HEK293 (cell line): ENCODE measurements around the gene PSMD3.

Source experiments
- CTCF ChIA-PET: fragments of 350-600 bp; formaldehyde crosslinking; extraction: SDS; loops from one replicate; lab custom pipeline; 2021; ENCODE audit warnings: antibody characterized with exemption; lab: Yijun Ruan, JAX
- POLR2A ChIA-PET: fragments of 300-600 bp; formaldehyde crosslinking; extraction: SDS; loops from one replicate; lab custom pipeline; 2020; ENCODE audit warnings: antibody characterized with exemption, inconsistent platforms; lab: Yijun Ruan, JAX
- H3K27ac ChIP-seq: fragments of 200-500 bp; sonication (Bioruptor generic); 2 replicates; pipeline ENCODE4 v1.5.1; 2014; ENCODE audit warnings: low read depth, low read length, control low read depth, inconsistent platforms; ENCODE audit errors: extremely low read depth
- H3K36me3 ChIP-seq, 2 experiments: fragments of 200-500 bp in 1 of 2; sonication (Bioruptor generic) in 1 of 2; 1 replicate in 1 of 2; 2 replicates in 1 of 2; pipeline ENCODE4 v1.5.1; 2014 to 2017; ENCODE audit warnings: inconsistent platforms in 2 of 2, low read length in 2 of 2; ENCODE audit not compliant: control insufficient read depth in 2 of 2, insufficient read depth in 1 of 2
- H3K4me1 ChIP-seq: fragments of 200-500 bp; sonication (Bioruptor generic); 2 replicates; pipeline ENCODE4 v1.5.1; 2014; ENCODE audit warnings: mild to moderate bottlenecking, low read length, inconsistent platforms; ENCODE audit not compliant: control insufficient read depth, insufficient read depth
- H3K4me3 ChIP-seq: 2 replicates; pipeline ENCODE4 v1.5.1; 2011; ENCODE audit warnings: low read depth, mild to moderate bottlenecking, control low read depth, low read length, moderate library complexity
- H3K9me3 ChIP-seq: fragments of 200-500 bp; sonication (Bioruptor generic); 2 replicates; pipeline ENCODE4 v1.5.1; 2014; ENCODE audit warnings: low read depth, low read length, inconsistent platforms; ENCODE audit not compliant: control insufficient read depth, insufficient read depth
- CTCF ChIP-seq: fragments of 450-650 bp; formaldehyde crosslinking; IDR thresholded peaks from 2 replicates; pipeline ENCODE4 v1.5.1; 2016; ENCODE audit warnings: missing biosample characterization, missing genetic modification characterization
- IKZF3 ChIP-seq: fragments of 450-650 bp; IDR thresholded peaks from 2 replicates; pipeline ENCODE4 v1.5.0; 2018; ENCODE audit warnings: missing biosample characterization, mild to moderate bottlenecking, missing genetic modification characterization, moderate library complexity
- KLF17 ChIP-seq: fragments of 450-650 bp; formaldehyde crosslinking; IDR thresholded peaks from 2 replicates; pipeline ENCODE4 v1.5.1; 2016; ENCODE audit warnings: missing biosample characterization, missing genetic modification characterization
- KLF9 ChIP-seq: fragments of 450-650 bp; formaldehyde crosslinking; IDR thresholded peaks from 2 replicates; pipeline ENCODE4 v1.5.1; 2016; ENCODE audit warnings: missing biosample characterization, missing genetic modification characterization, low read depth
- MEIS1 ChIP-seq: sonication (generic); formaldehyde crosslinking; IDR thresholded peaks from 2 replicates; pipeline ENCODE4 v1.8.1; 2022; ENCODE audit warnings: missing genetic modification reagents, mild to moderate bottlenecking, borderline replicate concordance
- SCRT2 ChIP-seq: fragments of 450-650 bp; formaldehyde crosslinking; IDR thresholded peaks from 2 replicates; pipeline ENCODE4 v1.5.1; 2016; ENCODE audit warnings: missing biosample characterization, missing genetic modification characterization
- SETDB1 ChIP-seq: IDR thresholded peaks from one replicate; pipeline ENCODE4 v1.6.1; 2017; ENCODE audit warnings: mild to moderate bottlenecking, low read length, moderate library complexity, mixed read lengths; ENCODE audit not compliant: insufficient read length
- SP7 ChIP-seq: fragments of 450-650 bp; formaldehyde crosslinking; IDR thresholded peaks from 2 replicates; pipeline ENCODE4 v1.5.1; 2016; ENCODE audit warnings: missing biosample characterization, missing genetic modification characterization
- ZBTB11 ChIP-seq: fragments of 450-650 bp; formaldehyde crosslinking; conservative IDR thresholded peaks from 2 replicates; pipeline ENCODE4 v1.5.1; 2016; ENCODE audit warnings: low read depth, missing biosample characterization, missing genetic modification characterization
- ZBTB48 ChIP-seq: fragments of 450-650 bp; formaldehyde crosslinking; IDR thresholded peaks from 2 replicates; pipeline ENCODE4 v1.5.1; 2016; ENCODE audit warnings: missing biosample characterization, missing genetic modification characterization
- ZEB2 ChIP-seq: fragments of 450-650 bp; formaldehyde crosslinking; IDR thresholded peaks from 2 replicates; pipeline ENCODE4 v1.5.1; 2016; ENCODE audit warnings: missing biosample characterization, missing genetic modification characterization
- ZNF10 ChIP-seq: fragments of 450-650 bp; formaldehyde crosslinking; IDR thresholded peaks from 2 replicates; pipeline ENCODE4 v1.5.1; 2017; ENCODE audit warnings: missing biosample characterization, missing genetic modification characterization
- ZNF157 ChIP-seq: fragments of 450-650 bp; formaldehyde crosslinking; IDR thresholded peaks from 2 replicates; pipeline ENCODE4 v1.5.1; 2016; ENCODE audit warnings: missing biosample characterization, missing genetic modification characterization
- ZNF19 ChIP-seq: fragments of 450-650 bp; formaldehyde crosslinking; IDR thresholded peaks from 2 replicates; pipeline ENCODE4; 2016; ENCODE audit warnings: missing biosample characterization, missing genetic modification characterization, low read depth
- ZNF24 ChIP-seq: fragments of 450-650 bp; formaldehyde crosslinking; IDR thresholded peaks from 2 replicates; pipeline ENCODE4 v1.5.1; 2016; ENCODE audit warnings: missing biosample characterization, missing genetic modification characterization
- ZNF302 ChIP-seq: fragments of 450-650 bp; formaldehyde crosslinking; IDR thresholded peaks from 2 replicates; pipeline ENCODE4 v1.5.1; 2016; ENCODE audit warnings: missing biosample characterization, missing genetic modification characterization, low read depth
- ZNF350 ChIP-seq: fragments of 450-650 bp; formaldehyde crosslinking; IDR thresholded peaks from 2 replicates; pipeline ENCODE4 v1.5.0; 2017; ENCODE audit warnings: missing biosample characterization, mild to moderate bottlenecking, missing genetic modification characterization
- ZNF37A ChIP-seq: fragments of 450-650 bp; IDR thresholded peaks from 2 replicates; pipeline ENCODE4 v1.5.1; 2018; ENCODE audit warnings: missing biosample characterization, missing genetic modification characterization
- ZNF423 ChIP-seq: fragments of 450-650 bp; formaldehyde crosslinking; IDR thresholded peaks from 2 replicates; pipeline ENCODE4 v1.5.1; 2016; ENCODE audit warnings: missing biosample characterization, missing genetic modification characterization
- ZNF580 ChIP-seq: fragments of 450-650 bp; formaldehyde crosslinking; IDR thresholded peaks from 2 replicates; pipeline ENCODE4 v1.5.1; 2016; ENCODE audit warnings: missing biosample characterization, missing genetic modification characterization
- ZNF610 ChIP-seq: fragments of 450-650 bp; formaldehyde crosslinking; IDR thresholded peaks from 2 replicates; pipeline ENCODE4 v1.5.1; 2016; ENCODE audit warnings: missing biosample characterization, missing genetic modification characterization, borderline replicate concordance
- ZNF664 ChIP-seq: fragments of 450-650 bp; formaldehyde crosslinking; IDR thresholded peaks from 2 replicates; pipeline ENCODE4 v1.5.1; 2016; ENCODE audit warnings: missing biosample characterization, missing genetic modification characterization
- ZSCAN16 ChIP-seq: fragments of 450-650 bp; formaldehyde crosslinking; IDR thresholded peaks from 2 replicates; pipeline ENCODE4 v1.5.1; 2016; ENCODE audit warnings: missing biosample characterization, missing genetic modification characterization
- ZSCAN30 ChIP-seq: fragments of 450-650 bp; IDR thresholded peaks from 2 replicates; pipeline ENCODE4 v1.5.1; 2018; ENCODE audit warnings: missing biosample characterization, mild to moderate bottlenecking, missing genetic modification characterization, moderate library complexity
- TF ChIP-seq, protein P1 (sequence below): fragments of 450-650 bp; formaldehyde crosslinking; IDR thresholded peaks from 2 replicates; pipeline ENCODE4 v1.5.1; 2016; ENCODE audit warnings: missing biosample characterization, missing genetic modification characterization, low read depth
- TF ChIP-seq, protein P2 (sequence below): fragments of 450-650 bp; IDR thresholded peaks from 2 replicates; pipeline ENCODE4 v1.5.1; 2018; ENCODE audit warnings: missing biosample characterization, mild to moderate bottlenecking, missing genetic modification characterization

Gene PSMD3

GRCh38 chr17:40034426-40035161 lies 54.0 kb downstream of the PSMD3 start:
- H3K4me1 ChIP-seq, result no peaks in the 10 kb centered on the region
- TF ChIP-seq SETDB1 (no peak), ZBTB11 (tag by site-specific recombination) (no peak), SP7 (tag by site-specific recombination) (no peak), IKZF3 (no peak), ZNF350 (no peak), ZNF610 (tag by site-specific recombination) (no peak), ZNF580 (tag by site-specific recombination) (no peak), ZSCAN16 (no peak), KLF9 (tag by site-specific recombination) (no peak), SCRT2 (no peak), ZNF37A (tag by site-specific recombination) (no peak), MEIS1 (CRISPR knock-in tag) (no peak), ZNF302 (tag by site-specific recombination) (no peak), ZNF10 (tag by site-specific recombination) (no peak), ZNF157 (tag by site-specific recombination) (no peak), ZNF664 (tag by site-specific recombination) (no peak), ZNF423 (no peak)
- TF ChIP-seq, protein P1, sequence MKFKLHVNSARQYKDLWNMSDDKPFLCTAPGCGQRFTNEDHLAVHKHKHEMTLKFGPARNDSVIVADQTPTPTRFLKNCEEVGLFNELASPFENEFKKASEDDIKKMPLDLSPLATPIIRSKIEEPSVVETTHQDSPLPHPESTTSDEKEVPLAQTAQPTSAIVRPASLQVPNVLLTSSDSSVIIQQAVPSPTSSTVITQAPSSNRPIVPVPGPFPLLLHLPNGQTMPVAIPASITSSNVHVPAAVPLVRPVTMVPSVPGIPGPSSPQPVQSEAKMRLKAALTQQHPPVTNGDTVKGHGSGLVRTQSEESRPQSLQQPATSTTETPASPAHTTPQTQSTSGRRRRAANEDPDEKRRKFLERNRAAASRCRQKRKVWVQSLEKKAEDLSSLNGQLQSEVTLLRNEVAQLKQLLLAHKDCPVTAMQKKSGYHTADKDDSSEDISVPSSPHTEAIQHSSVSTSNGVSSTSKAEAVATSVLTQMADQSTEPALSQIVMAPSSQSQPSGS, result no peak
- no peaks in the 10 kb centered on the region for H3K9me3 ChIP-seq
- H3K36me3 ChIP-seq, result peaks cover 15 to 69% of the 10 kb centered on the region in 2 experiments
- H3K4me3 ChIP-seq, result no peak overlapping the region
- ChIA-PET POLR2A (interaction anchor here (0.5 to 3.7 kb wide), 11 partner anchors 14 to 89 kb away, joined by 3 to 17 read pairs (median 3); partner anchors contain the start of genes CSF3, MED24, NR1D1 and THRA), CTCF (interaction anchor here (0.6 to 10.2 kb wide), 38 partner anchors 8 to 273 kb away, joined by 3 to 154 read pairs (median 6); partner anchors contain the start of genes CSF3, MED24 and NR1D1)
- no peak overlapping the region for H3K27ac ChIP-seq

DNA sequence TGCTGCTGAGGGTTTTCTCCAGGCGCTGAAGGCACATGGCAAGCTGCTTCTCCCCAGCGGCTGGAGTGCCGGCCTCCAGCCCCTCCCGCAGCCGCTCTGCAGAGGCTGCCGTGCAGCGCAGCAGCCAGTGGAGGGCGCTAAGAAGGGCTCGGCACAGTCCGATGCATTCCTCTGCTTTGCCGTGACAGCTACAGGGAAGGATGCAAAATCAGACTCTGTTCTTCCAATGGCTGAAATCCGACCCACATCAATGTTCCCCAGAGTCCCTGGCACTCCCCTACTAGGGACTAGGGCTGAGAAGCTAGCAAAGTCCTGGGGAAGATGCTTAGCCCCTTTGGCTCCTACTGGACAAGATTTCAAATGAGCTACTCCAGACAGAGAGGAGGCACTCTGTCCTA lies 54.6 kb downstream of the PSMD3 start:
- Histone ChIP-seq H3K4me3 (no peak overlapping the region), H3K36me3 (peaks cover 10 to 64% of the 10 kb centered on the region in 2 experiments), H3K27ac (no peak overlapping the region), H3K9me3 (no peaks in the 10 kb centered on the region), H3K4me1 (no peaks in the 10 kb centered on the region)
- POLR2A ChIA-PET, result interaction anchor here (0.5 to 3.7 kb wide), 11 partner anchors 13 to 88 kb away, joined by 3 to 17 read pairs (median 3); partner anchors contain the start of genes CSF3, MED24, NR1D1 and THRA
- CTCF ChIA-PET, result interaction anchor here (0.6 to 10.2 kb wide), 41 partner anchors 8 to 619 kb away, joined by 3 to 154 read pairs (median 5); partner anchors contain the start of genes CSF3, MED24 and NR1D1
- peak; percentile 76; the same call in 1 of the 2 replicates for TF ChIP-seq ZSCAN30 (tag by site-specific recombination)
- TF ChIP-seq CTCF (tag by site-specific recombination), result peak; percentile 61
- peak; percentile 70 for TF ChIP-seq ZBTB48
- TF ChIP-seq KLF17, result 0 out of 2 replicates have a peak, but pooled peaks have one; percentile 47
- TF ChIP-seq ZNF19 (tag by site-specific recombination), result no peak
- TF ChIP-seq SP7 (tag by site-specific recombination), result no peak
- TF ChIP-seq ZEB2 (tag by site-specific recombination), result peak; percentile 33; the same call in 1 of the 2 replicates
- no peak for TF ChIP-seq ZNF24
- TF ChIP-seq, protein P2, sequence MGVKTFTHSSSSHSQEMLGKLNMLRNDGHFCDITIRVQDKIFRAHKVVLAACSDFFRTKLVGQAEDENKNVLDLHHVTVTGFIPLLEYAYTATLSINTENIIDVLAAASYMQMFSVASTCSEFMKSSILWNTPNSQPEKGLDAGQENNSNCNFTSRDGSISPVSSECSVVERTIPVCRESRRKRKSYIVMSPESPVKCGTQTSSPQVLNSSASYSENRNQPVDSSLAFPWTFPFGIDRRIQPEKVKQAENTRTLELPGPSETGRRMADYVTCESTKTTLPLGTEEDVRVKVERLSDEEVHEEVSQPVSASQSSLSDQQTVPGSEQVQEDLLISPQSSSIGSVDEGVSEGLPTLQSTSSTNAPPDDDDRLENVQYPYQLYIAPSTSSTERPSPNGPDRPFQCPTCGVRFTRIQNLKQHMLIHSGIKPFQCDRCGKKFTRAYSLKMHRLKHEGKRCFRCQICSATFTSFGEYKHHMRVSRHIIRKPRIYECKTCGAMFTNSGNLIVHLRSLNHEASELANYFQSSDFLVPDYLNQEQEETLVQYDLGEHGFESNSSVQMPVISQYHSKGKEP (tag by site-specific recombination), result peak; percentile 72
